Measurements from ENCODE around the gene SLC39A5.

DNA sequence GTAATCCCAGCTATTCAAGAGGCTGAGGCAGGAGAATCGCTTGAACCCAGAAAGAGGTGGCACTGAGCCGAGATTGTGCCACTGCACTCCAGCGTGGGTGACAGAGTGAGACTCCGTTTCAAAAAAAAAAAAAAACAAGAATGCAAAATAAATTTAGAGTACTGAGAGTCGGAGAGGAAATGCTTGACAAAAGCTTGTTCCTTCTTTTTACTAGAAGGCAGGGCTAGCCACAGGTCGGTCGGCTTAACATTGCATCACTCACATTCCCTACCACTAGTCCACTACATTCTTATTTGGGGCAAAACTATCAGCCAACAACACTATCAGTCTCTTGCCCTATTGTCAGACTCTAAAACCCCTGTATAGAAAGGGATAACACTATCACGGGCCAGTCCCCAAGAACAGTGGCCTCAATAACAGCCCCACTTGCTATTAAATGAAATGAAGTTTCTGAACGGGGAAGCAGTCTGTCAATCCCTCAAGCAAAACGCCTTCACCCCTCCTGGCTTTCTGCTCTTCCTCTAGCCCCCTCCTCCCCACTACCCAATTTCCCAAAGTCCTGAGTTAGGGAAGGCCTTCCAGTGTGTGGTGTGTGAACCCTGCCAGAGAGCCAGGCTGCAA is 9.1 kb upstream of the SLC39A5 start:
- TF ChIP-seq, protein P1, sequence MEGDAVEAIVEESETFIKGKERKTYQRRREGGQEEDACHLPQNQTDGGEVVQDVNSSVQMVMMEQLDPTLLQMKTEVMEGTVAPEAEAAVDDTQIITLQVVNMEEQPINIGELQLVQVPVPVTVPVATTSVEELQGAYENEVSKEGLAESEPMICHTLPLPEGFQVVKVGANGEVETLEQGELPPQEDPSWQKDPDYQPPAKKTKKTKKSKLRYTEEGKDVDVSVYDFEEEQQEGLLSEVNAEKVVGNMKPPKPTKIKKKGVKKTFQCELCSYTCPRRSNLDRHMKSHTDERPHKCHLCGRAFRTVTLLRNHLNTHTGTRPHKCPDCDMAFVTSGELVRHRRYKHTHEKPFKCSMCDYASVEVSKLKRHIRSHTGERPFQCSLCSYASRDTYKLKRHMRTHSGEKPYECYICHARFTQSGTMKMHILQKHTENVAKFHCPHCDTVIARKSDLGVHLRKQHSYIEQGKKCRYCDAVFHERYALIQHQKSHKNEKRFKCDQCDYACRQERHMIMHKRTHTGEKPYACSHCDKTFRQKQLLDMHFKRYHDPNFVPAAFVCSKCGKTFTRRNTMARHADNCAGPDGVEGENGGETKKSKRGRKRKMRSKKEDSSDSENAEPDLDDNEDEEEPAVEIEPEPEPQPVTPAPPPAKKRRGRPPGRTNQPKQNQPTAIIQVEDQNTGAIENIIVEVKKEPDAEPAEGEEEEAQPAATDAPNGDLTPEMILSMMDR (conservative IDR thresholded peaks at IDR 0.05): no peak
- TF ChIP-seq EZH2 (IDR thresholded peaks at IDR 0.05; ENCODE audit: low read depth): no peak
